ENCODE results near the gene PLCH1.

GRCh38 chr3:155641956-155642355 is 102.9 kb downstream of the PLCH1 start:
- TF ChIP-seq ZNF670 (tag by site-specific recombination; IDR thresholded peaks at IDR 0.05; ENCODE audit: low read depth), result no peak
- no peak for TF ChIP-seq ZNF302 (tag by site-specific recombination; IDR thresholded peaks at IDR 0.05; ENCODE audit: low read depth)
- TF ChIP-seq CTCF (tag by site-specific recombination; IDR thresholded peaks at IDR 0.05), result no peak
